Thymus (tissue), 11 donors: ENCODE results near the gene RPE65. TPM values are rescaled to one million over a fixed set of nuclear protein-coding genes. Genes with fewer than 3 reads are reported as not detected.
"Not testable (repeated sequence)": the region's sequence is repeated elsewhere in the genome, so short reads cannot be mapped to it uniquely, and the experiment has no call there.

Experiments
- DNase-seq, 9 donors: peaks; one replicate each; pipeline ENCODE4 v3.0.0-alpha.2; 2013; ENCODE audit warnings: low spot score in 9 of 9, low read depth in 6 of 9, missing footprints in 1 of 9
- H3K27ac ChIP-seq, 2 donors: one replicate each; pipeline ENCODE4 v1.5.1; 2013; ENCODE audit warnings: control low read depth in 1 of 2, low read depth in 1 of 2, low read length in 1 of 2, mild to moderate bottlenecking in 1 of 2, moderate library complexity in 1 of 2
- H3K27me3 ChIP-seq, 2 donors: one replicate each; pipeline ENCODE4 v1.5.1; 2013; ENCODE audit warnings: low read length in 1 of 2; ENCODE audit not compliant: control insufficient read depth in 2 of 2, insufficient read depth in 1 of 2
- H3K36me3 ChIP-seq, 2 donors: one replicate each; pipeline ENCODE4 v1.5.1; 2013; ENCODE audit warnings: low read length in 1 of 2, mild to moderate bottlenecking in 1 of 2, moderate library complexity in 1 of 2; ENCODE audit not compliant: control insufficient read depth in 2 of 2, insufficient read depth in 2 of 2
- H3K4me1 ChIP-seq, 2 donors: one replicate each; pipeline ENCODE4 v1.5.1; 2013; ENCODE audit warnings: low read length in 2 of 2; ENCODE audit not compliant: control insufficient read depth in 2 of 2, insufficient read depth in 2 of 2
- H3K4me3 ChIP-seq, 2 donors: one replicate each; pipeline ENCODE4 v1.5.1; 2013; ENCODE audit warnings: low read length in 2 of 2, control low read depth in 1 of 2, mild to moderate bottlenecking in 1 of 2
- H3K9me3 ChIP-seq, 2 donors: one replicate each; pipeline ENCODE4 v1.5.1; 2013; ENCODE audit warnings: low read length in 1 of 2, mild to moderate bottlenecking in 1 of 2; ENCODE audit not compliant: control insufficient read depth in 2 of 2, insufficient read depth in 1 of 2
- WGBS: extraction: QIAGEN DNeasy Blood & Tissue Kit; methylation state at CpG from one replicate; pipeline ENCODE4 v1.1.7; 2013; 5-methylcytosine and 5-hydroxymethylcytosine counted together
- polyA plus RNA-seq: library from polyadenylated mRNA; stranded (reverse); fragments of 200-250 nt; gene quantifications from one replicate; pipeline ENCODE4 v1.2.3, GENCODE V29; 2013
- total RNA-seq: library from RNA; stranded (reverse); fragments of 120-200 nt; gene quantifications from one replicate; pipeline ENCODE4 v1.2.4, GENCODE V29; 2013
- donor health status: healthy.

Gene RPE65
- total and polyA plus RNA-seq, 2 donors = 0.16 to 0.24 TPM

DNA sequence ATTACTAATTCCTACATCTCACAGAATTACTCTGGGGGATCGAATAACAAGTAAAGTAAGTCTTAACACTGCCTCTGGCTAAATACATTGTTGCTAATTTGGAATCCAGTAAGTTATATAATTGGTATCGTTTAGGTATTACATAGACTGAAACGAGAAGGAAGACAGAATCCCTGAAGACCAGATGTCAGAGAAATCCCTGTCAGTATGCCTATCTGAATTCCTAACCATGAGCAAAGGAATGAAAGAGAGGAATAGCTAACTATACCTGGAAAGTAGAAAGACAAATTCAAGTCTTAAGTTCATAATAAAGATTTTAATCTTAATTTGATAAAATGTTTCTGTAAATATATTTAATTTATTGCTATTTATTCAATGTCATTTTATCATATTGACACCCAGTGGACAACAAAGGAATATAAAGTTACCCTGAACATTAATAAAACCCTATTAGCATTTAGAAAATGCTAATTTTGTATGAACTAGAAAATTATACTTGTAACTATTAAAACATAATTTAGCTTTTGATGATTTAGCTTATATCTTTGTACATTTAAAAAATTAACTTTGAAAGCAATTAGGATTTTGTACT, 35.8 kb upstream of the RPE65 start:
- no peak overlapping the region for H3K4me3 ChIP-seq
- WGBS = 93% methylated on average over 3 of the region's 3 CpGs
- no peak for DNase-seq
- H3K4me1 ChIP-seq = no peaks in the 10 kb centered on the region
- H3K9me3 ChIP-seq = no peaks in the 10 kb centered on the region
- H3K27ac ChIP-seq = no peak overlapping the region
- no peaks in the 10 kb centered on the region for H3K27me3 ChIP-seq
- H3K36me3 ChIP-seq = peaks cover 9 to 35% of the 10 kb centered on the region in 2 donors

DNA sequence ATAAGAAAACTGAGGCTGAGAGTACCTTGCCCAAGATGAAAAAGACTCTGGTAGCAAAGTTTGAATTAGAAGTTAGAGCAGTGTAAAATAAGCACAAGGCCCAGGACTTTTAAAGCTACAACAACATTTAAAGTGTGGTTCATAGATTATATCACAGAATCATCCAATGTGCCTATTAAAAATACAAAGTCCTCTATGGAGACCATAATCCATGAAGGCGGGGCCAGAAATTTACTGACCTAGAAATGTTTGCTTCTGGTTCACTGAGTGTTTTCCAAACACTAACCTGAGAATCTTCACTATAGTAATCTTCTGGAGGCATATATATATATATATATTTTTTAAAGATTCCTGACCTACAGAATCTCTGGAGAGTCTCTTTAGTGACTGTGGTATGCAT, 34.9 kb upstream of the RPE65 start:
- DNase-seq = no peak
- Histone ChIP-seq H3K36me3 (peaks cover 9 to 29% of the 10 kb centered on the region in 2 donors), H3K9me3 (no peaks in the 10 kb centered on the region), H3K4me1 (no peaks in the 10 kb centered on the region), H3K27ac (no peak overlapping the region), H3K4me3 (no peak overlapping the region), H3K27me3 (no peaks in the 10 kb centered on the region)
- WGBS = 100% methylated on average over 1 of the region's 1 CpG

DNA sequence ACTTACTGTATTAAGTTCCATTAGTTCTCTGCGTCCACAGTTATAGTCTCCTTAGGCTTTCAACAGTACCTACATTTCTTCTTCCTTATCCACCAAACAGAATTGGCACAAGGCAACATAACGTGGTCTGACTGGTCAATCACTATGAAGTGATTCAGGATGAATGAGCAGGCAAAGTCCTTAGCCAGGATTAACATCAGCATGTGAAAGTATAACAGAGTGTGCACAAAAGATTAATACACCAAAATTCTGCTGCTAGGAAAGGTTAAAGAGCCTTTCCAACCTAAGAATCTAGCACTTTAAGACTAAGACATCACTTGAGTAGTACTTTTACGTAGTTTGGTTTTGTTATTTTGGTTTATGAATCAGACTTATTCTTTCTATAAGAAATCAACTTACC, 31.3 kb upstream of the RPE65 start:
- Histone ChIP-seq H3K9me3 (no peaks in the 10 kb centered on the region), H3K4me1 (no peaks in the 10 kb centered on the region), H3K4me3 (no peak overlapping the region), H3K36me3 (peaks cover 6 to 52% of the 10 kb centered on the region in 2 donors), H3K27me3 (no peaks in the 10 kb centered on the region), H3K27ac (no peak overlapping the region)
- DNase-seq = no peak
- 99% methylated on average over 3 of the region's 3 CpGs for WGBS

DNA sequence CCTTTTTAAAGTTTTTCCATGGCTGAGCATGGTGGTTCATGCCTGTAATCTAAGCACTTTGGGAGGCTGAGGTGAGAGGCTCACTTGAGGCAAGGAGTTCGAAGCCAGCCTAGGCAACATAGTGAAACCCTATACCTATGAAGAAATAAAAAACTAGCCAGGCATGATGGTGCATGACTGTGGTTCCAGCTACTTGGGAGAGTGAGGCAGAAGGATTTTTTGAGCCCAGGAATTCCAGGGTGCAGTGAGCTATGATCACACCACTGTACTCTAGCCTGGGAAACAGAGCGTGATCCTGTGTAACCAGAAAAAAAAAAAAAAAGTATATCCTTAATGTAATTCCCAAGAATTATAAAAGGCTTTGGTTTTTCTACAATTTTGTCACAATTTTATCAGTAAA, 29.7 kb upstream of the RPE65 start:
- Histone ChIP-seq H3K4me3 (no peak overlapping the region), H3K9me3 (no peaks in the 10 kb centered on the region), H3K27me3 (no peaks in the 10 kb centered on the region), H3K4me1 (no peaks in the 10 kb centered on the region), H3K27ac (no peak overlapping the region), H3K36me3 (peaks cover 5 to 46% of the 10 kb centered on the region in 2 donors)
- DNase-seq = no peak
- WGBS = 98% methylated on average over 2 of the region's 2 CpGs

DNA sequence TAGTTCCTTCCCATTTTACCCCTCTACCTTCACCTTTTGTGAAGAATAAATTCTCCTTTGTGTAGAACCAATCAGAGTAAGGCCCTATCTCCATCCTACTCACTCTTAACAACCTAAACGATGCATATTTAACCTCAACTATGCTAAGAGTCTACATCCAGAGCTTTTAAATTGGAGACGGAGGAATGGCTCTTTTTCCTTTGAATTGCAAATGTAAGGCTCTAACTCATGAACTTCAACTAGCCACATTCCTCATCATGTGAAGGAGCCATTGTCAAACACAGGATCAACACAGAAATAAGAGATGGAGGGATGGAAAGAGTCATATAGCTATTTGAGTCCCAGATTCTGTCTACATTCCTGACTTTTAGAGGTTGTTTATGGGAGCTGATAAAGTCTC, 28.9 kb upstream of the RPE65 start:
- Histone ChIP-seq H3K9me3 (no peaks in the 10 kb centered on the region), H3K27ac (no peak overlapping the region), H3K27me3 (no peaks in the 10 kb centered on the region), H3K4me3 (no peak overlapping the region), H3K36me3 (peaks cover 5 to 46% of the 10 kb centered on the region in 2 donors), H3K4me1 (no peaks in the 10 kb centered on the region)
- 98% methylated on average over 2 of the region's 2 CpGs for WGBS
- no peak for DNase-seq

DNA sequence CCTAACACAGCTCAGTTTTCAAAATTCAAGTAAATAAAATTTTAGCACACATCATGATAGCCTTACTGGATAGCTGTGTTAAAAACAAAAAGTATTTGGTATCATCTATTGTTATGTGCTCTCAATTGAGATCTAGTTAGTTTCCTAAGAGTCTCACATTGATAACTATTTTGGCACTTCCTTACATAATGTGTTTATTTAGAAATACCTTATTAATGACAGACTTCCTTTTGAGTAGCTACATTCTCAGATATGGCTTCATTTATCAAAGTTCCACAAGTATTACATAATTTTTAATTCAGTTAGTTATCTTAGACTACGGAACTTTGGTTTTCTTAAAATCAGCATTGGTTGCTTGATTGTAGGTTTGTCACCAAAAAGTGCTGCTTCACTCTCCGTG, 26.9 kb upstream of the RPE65 start:
- not testable (repeated sequence) for H3K27me3 ChIP-seq, H3K27ac ChIP-seq, H3K4me3 ChIP-seq, DNase-seq, H3K9me3 ChIP-seq, H3K4me1 ChIP-seq
- H3K36me3 ChIP-seq = peaks cover 0 to 33% of the 10 kb centered on the region in 2 donors
- WGBS = 97% methylated on average over 2 of the region's 2 CpGs

DNA sequence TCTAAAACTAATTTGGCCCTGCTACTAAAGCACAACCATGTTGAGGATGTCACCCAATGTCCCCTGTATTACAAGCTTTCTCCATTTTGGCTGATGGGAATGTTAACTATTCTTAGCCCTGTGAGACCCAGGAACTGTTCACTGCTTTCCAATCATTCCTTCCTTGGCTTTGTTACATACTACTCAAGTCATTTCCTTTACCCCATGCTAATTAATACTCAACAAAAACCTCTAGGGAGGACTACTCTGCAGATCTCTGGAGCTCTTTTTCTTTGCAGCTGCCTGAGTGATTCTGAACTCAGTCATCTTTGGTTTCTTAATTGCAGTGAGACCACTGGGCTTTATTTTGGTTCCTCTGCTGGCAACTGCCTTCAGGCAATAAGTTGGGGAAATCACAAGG, 23.3 kb upstream of the RPE65 start:
- Histone ChIP-seq H3K27ac (no peak overlapping the region), H3K4me1 (no peaks in the 10 kb centered on the region), H3K27me3 (no peaks in the 10 kb centered on the region), H3K9me3 (no peaks in the 10 kb centered on the region), H3K4me3 (no peak overlapping the region), H3K36me3 (peaks cover 0 to 9% of the 10 kb centered on the region in 2 donors)
- no peak for DNase-seq

DNA sequence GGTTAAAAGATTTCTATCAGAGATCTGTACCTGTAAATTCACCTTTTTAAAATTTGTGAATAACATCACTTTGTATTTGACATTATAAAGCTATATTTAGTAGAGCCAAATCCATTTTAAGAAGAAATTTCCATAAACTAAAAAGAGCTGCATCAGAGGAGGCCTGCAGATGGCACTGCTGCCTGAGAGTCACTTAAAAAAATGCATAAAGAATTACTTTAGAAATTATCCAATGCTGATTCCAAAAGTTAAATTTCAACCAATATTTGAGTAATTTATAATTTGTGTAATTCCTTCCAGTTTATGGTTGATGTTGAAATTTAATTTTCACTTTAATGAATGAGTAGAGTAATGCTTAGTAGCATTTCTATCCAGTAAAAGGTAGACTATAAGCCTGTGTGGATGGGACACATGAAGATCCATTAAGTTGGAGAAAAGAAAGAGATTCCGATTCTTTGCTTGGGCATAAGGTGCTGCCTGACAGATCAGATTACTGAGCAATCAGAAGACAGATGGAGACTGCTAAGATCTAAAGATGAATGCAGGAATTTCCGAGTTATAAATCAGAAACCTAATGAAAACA, 20.7 kb upstream of the RPE65 start:
- no peak overlapping the region for H3K27ac ChIP-seq
- H3K36me3 ChIP-seq = no peaks in the 10 kb centered on the region
- H3K27me3 ChIP-seq = no peaks in the 10 kb centered on the region
- no peak overlapping the region for H3K4me3 ChIP-seq
- H3K9me3 ChIP-seq = no peaks in the 10 kb centered on the region
- no peaks in the 10 kb centered on the region for H3K4me1 ChIP-seq
- WGBS = 93% methylated on average over 2 of the region's 2 CpGs
- no peak for DNase-seq

DNA sequence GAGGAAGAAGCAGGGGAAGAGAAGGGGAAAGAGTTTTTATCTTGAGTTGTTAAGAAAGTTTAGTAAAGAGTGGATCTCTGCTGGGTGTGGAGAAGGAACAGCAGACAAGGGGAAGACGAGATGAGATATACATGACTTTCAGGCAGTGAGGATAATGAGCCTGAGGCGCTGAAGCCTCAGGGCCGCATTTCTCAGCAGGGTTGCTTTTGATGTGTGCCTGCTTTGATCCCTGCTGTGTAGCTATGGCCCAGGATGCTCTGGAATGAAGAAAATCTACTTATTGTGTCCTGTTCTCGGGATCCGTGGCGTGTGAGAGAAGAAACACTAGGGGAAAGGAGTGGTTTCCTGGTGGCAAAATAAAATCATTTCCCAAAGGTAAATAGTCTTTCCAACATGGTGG, 15.1 kb upstream of the RPE65 start:
- H3K36me3 ChIP-seq = no peaks in the 10 kb centered on the region
- H3K9me3 ChIP-seq = no peaks in the 10 kb centered on the region
- DNase-seq = no peak
- H3K27ac ChIP-seq = no peak overlapping the region
- H3K4me1 ChIP-seq = no peaks in the 10 kb centered on the region
- H3K27me3 ChIP-seq = no peaks in the 10 kb centered on the region
- WGBS = 92% methylated on average over 6 of the region's 6 CpGs
- H3K4me3 ChIP-seq = no peak overlapping the region
